Astrocyte of the hippocampus (primary cell): Measurements from ENCODE around the gene GALNT2.
A peak's percentile ranks its signal among the peaks of the same experiment; 100 is the strongest.

Experiments
- DNase-seq: peaks from one replicate; pipeline ENCODE4 v3.0.0; 2011; ENCODE audit warnings: low read depth, low spot score

GALNT2 gene

GRCh38 chr1:230317823-230318819 is 251.1 kb downstream of the GALNT2 start:
- peak; percentile 47 for DNase-seq

- DNase-seq, result no peak
Observed at GRCh38 chr1:230319014-230319747, 252.1 kb downstream of the GALNT2 start.

- no peak for DNase-seq
Observed at GRCh38 chr1:230320804-230321203, 253.8 kb downstream of the GALNT2 start.

- DNase-seq, result no peak
Observed at GRCh38 chr1:230321341-230321740, 254.3 kb downstream of the GALNT2 start.

GRCh38 chr1:230321741-230322420 is 254.8 kb downstream of the GALNT2 start:
- DNase-seq, result no peak

- DNase-seq, result no peak
Observed at GRCh38 chr1:230322421-230322756, 255.4 kb downstream of the GALNT2 start.

GRCh38 chr1:230322967-230323547 is 256.0 kb downstream of the GALNT2 start:
- DNase-seq, result no peak

GRCh38 chr1:230323686-230324085 is 256.6 kb downstream of the GALNT2 start:
- DNase-seq, result no peak

GRCh38 chr1:230326971-230327891 is 260.2 kb downstream of the GALNT2 start:
- DNase-seq, result no peak

- peak; percentile 39 for DNase-seq
Observed at GRCh38 chr1:230327892-230328284, 260.9 kb downstream of the GALNT2 start.

GRCh38 chr1:230328342-230329015 is 261.4 kb downstream of the GALNT2 start:
- DNase-seq, result no peak

GRCh38 chr1:230330157-230330556 is 263.1 kb downstream of the GALNT2 start:
- no peak for DNase-seq
